ENCODE measurements around the gene AP1M1.

The AP1M1 gene

DNA sequence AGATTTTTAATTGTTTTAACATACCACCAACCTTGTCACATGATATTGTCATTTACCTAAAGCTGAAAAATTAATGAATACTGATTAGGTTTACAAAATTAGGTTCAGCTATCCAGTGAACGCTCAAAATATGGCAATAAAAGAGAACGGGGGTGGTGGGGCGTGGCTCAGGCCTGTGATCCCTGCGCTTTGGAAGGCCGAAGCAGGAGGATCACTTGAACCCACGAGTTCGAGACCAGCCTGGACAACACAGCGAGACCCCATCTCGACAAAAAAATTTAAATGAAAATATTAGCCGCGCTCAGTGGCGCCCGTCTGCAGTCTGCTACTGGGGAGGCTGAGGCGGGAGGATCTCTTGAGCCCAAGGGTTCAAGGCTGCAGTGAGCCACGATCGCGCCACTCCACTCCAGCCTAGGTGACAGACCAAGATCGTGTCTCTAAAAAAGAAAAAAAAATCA is 13.0 kb upstream of the AP1M1 start:
- peak overlapping the region; percentile 91 for H3K4me3 ChIP-seq (ENCODE audit: low read length)
- no peak for DNase-seq (ENCODE audit: low read depth)
- TF ChIP-seq, protein P1, sequence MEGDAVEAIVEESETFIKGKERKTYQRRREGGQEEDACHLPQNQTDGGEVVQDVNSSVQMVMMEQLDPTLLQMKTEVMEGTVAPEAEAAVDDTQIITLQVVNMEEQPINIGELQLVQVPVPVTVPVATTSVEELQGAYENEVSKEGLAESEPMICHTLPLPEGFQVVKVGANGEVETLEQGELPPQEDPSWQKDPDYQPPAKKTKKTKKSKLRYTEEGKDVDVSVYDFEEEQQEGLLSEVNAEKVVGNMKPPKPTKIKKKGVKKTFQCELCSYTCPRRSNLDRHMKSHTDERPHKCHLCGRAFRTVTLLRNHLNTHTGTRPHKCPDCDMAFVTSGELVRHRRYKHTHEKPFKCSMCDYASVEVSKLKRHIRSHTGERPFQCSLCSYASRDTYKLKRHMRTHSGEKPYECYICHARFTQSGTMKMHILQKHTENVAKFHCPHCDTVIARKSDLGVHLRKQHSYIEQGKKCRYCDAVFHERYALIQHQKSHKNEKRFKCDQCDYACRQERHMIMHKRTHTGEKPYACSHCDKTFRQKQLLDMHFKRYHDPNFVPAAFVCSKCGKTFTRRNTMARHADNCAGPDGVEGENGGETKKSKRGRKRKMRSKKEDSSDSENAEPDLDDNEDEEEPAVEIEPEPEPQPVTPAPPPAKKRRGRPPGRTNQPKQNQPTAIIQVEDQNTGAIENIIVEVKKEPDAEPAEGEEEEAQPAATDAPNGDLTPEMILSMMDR (IDR thresholded peaks at IDR 0.05; ENCODE audit: insufficient read depth, low read depth, low read length, missing control alignments): no peak

DNA sequence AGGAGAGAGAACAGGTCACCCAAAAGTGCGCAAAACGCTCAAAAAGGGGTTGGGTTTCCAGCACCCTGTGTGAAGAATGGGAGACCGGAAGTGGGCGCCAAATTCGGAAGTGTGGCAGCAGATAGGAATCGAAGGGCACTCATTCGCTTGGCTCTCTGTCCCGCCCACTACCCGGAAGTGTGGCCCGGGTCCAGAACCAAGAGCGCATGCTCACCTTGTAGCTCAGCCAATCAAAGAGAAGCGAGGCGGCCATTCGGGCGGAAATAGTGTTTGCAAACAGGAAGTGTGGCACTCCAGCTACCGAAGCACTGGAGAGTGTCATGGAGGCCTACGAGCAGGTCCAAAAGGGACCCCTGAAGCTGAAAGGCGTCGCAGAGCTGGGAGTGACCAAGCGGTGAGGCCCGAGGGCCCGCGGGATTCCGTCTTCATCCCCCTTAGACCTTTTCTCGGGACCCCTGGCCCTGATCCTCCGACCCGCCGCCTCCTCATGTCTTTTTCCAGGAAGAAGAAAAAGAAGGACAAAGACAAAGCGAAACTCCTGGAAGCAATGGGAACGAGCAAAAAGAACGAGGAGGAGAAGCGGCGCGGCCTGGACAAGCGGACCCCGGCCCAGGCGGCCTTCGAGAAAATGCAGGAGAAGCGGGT is 12.5 kb upstream of the AP1M1 start, which contains the start of gene FAM32A:
TSS of gene FAM32A (plus strand) at position 288 of the 645 bp plus-strand sequence. CDS start at position 321, 33 bp downstream.
- TF ChIP-seq, protein P1 (IDR thresholded peaks at IDR 0.05; ENCODE audit: insufficient read depth, low read depth, low read length, missing control alignments): peak; percentile 39
- peak; percentile 100 for DNase-seq (ENCODE audit: low read depth)
- peak within 1 kb of the TSS; percentile 91 for H3K4me3 ChIP-seq (ENCODE audit: low read length)

DNA sequence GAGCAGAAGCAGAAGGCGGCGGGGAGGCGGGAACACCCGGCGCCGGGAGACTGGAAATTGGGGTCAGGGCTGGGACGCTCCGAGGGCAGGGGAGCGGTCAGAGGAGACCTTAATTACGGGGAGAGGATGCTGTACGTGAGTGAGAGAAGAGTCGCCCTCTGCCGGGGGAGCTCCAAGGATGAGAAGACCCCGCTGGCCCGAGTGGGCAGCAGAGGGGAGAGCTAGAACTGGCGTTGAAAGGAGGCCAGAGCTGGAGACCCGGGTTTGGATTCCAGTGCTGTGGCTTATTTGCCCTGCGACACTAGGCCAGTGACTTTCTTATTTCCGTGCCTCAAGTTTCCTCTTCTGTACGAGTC is 12.0 kb upstream of the AP1M1 start:
- TF ChIP-seq, protein P1 (IDR thresholded peaks at IDR 0.05; ENCODE audit: insufficient read depth, low read depth, low read length, missing control alignments): peak; percentile 43
- H3K4me3 ChIP-seq (ENCODE audit: low read length): peak overlapping the region; percentile 91
- peak; percentile 36 for DNase-seq (ENCODE audit: low read depth)

DNA sequence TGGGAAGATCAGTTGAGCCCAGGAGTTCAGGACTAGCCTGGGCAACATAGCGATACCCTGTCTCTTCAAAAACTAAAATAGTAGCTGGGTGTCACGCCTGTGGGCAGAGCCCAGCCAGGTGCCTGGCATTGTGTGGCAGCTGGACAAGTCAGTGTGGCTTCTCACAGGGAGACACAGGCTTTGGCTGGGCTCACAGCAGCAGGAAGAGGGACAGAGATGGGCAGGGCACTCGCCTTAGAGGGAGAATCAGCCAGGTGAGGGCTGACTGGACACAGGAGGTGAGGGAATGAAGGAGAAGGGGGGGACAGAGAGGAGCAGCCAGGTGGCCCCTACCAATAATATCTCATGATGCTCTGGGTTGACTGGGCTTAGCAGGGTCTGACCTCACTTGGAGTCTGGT is 9.2 kb upstream of the AP1M1 start:
- TF ChIP-seq, protein P1 (IDR thresholded peaks at IDR 0.05; ENCODE audit: insufficient read depth, low read depth, low read length, missing control alignments): no peak
- DNase-seq (ENCODE audit: low read depth): no peak

DNA sequence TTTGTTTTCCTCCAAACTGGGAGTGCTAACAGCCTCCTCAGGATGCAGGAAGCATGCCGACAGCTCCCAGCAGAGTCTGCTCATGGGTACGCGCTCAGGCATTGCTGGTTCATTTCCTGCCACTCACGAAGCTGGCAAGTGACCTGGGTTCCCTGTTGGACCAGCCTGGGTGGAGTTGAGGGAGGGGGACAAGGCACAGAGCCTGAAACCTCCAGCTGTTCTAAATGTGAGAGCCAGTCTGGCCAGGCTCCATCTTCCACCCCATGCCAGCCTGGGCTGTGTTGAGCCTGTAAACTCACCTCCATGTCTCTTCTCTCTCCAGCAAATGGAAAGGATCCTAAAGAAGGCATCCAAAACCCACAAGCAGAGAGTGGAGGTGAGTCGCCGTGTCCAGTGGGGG is 7.5 kb upstream of the AP1M1 start:
- no peak for DNase-seq (ENCODE audit: low read depth)
- H3K4me3 ChIP-seq (ENCODE audit: low read length): no peak overlapping the region
- TF ChIP-seq, protein P1 (IDR thresholded peaks at IDR 0.05; ENCODE audit: insufficient read depth, low read depth, low read length, missing control alignments): no peak

More for the DNA sequence above, 9.2 kb upstream of the AP1M1 start:
- H3K4me3 ChIP-seq (ENCODE audit: low read length): no peak overlapping the region

DNA sequence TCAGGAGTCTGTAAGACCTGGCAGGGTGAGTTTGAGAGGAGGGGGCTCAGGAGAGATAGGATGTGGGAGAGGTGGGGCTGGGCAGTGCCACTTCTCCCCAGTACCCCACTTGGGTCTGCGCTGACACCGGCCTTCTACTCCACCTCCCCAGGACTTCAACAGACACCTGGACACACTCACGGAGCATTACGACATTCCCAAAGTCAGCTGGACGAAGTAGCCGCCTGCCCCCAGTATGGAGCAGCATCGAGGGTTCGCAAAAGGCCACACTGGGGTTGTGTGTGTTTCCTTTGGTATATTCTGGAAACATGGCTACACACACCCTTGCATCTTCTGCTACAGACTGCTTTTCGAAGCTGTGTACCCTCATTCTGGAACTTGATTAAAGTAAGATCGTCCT is 7.0 kb upstream of the AP1M1 start:
- DNase-seq (ENCODE audit: low read depth): no peak
- TF ChIP-seq, protein P1 (IDR thresholded peaks at IDR 0.05; ENCODE audit: insufficient read depth, low read depth, low read length, missing control alignments): no peak
- no peak overlapping the region for H3K4me3 ChIP-seq (ENCODE audit: low read length)
